ENCODE measurements around the gene LHCGR.

The LHCGR gene

DNA sequence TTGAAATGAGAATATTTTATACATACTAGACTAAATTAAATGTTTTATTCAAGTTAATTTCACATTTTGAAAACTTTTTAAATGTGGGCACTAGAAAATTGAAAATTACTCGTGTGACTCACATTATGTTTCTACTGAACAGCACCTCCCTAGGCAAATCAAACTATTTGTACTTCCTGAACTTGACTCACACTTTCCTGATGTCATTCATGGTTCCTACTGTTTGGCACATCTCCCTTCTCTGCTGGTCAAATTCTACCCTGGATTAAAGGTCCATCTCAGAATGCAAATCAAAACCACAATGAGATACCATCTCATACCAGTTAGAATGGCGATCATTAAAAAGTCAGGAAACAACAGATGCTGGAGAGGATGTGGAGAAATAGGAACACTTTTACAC lies 16.7 kb downstream of the LHCGR start:
- no peak for DNase-seq

DNA sequence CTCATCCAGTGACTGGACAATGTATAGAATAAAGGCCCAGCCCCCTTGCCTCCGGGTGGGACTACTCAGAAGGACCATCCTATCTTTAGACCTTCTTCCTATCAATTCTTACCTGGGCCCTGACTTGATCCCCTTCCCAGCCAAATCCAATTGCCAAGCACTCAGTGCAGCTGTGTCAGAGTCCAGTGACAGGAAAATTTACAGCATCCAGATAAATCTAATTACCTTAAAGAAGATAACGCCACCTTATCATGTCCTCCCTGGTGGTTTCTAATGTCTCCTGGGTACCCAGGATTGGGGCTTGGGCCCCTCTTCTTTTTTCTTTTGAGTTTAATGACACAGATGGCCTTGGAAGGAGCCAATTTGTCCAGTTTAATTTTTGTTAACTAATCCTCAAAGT lies 19.3 kb downstream of the LHCGR start:
- no peak for DNase-seq

DNA sequence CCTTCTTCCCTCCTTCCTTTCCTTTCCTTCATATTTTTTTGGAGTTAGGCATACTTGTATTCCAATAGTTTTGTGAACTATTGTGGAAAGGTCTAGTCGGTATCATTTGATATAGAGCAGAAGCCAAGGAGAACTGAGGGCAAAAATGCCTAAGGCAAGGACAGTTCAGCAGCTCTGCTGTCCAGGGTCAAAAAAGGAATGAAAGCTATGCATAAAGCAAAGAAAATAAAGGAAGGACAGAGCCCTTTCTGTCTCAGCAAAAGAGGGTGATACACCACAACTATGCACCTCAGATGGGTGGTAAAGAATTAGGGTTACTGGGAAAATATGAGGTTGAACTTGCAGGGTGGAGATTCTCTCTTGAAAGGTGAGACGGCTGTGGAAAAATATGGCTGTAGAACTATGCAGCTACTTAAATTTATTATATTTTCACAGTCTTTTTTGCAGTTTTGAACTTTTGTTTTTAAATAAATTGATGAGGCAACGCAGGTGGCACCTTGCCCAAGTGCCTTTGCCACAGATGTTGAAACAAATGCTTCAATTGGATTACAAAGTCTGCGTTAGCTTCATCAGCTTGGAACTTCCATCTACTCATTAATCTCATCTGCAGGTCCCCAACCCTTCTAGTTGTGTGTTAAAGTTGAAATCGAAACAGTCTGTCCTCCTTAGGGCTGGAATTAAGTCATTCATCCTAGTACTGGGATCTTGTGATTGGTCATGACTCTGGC lies 20.8 kb downstream of the LHCGR start:
- DNase-seq: no peak

DNA sequence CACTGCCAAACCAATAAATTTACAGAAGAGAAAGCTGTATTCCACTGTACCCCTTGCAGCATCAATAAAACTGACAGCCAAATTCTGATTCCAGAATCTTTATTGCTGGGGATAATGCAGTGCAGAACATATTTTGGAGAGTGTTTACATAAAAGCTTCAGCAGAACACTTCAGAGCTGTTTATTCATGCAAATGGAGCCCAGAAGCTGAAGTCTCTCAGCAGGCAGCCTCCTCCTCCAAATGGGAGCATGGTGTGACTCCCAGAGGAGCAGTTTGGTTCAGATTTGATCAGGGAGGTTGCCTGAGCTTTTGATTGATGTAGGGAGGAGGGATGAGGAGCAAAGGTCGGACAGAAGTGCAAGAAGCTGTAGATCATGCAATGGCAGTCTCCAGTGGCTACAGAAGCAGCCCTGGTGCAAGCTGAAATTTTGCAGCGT lies 22.4 kb downstream of the LHCGR start:
- DNase-seq: no peak

DNA sequence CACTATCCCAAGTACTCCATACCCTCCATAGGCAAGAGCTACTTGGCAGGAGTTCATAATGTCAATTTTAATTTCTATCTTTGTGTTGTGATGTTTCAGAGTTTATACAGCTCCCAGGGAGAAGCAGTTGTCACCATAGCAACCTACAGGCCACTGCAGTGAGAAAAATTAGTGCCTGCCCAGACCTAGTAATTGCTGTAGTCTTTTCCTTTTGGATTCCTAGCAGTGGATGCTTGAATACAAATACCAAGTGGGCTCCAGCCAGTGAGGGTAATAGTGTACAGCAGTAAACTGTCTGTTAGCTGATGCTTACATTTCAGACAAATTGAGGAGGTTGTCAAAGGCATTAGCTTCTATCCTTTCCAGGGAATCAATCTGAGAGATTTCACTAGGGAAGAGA lies 26.7 kb downstream of the LHCGR start:
- no peak for DNase-seq

DNA sequence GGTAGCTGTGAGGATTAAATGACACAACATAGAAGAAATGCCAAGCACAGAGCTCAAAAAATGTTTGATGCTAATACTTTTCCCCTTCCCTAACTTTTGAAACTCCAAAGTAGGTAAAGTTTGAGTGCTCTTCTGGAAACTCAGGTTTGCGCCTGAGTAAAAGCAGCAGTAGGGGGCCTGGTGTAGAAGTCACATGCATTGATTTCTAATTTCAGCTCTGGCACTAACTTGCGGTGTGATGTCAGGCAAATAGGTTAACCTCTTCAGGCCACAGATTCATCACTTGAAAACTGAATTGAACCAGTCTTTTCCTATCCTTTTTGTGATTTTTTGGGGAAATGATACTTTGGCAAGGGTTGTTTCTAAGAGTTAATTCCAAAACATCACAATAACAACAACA lies 27.2 kb downstream of the LHCGR start:
- no peak for DNase-seq

DNA sequence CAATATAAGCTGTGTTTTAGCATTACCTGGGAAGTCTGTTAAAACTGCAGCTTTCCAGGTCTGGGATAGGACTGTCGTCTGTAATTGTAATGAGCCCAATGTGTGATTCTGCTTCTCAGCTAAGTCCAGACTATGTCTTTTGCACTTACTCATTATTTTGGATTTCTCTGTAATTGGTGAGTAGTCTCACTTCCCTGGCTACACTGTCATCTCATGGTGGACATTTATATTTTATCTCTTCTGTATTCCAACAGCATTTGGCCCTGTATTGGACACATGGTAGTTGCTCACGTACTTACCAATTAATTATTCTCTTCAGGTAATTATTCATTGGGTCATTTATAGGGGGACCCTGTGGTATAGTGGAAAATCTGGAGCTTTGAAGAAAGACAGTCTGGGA lies 28.0 kb downstream of the LHCGR start:
- no peak for DNase-seq

DNA sequence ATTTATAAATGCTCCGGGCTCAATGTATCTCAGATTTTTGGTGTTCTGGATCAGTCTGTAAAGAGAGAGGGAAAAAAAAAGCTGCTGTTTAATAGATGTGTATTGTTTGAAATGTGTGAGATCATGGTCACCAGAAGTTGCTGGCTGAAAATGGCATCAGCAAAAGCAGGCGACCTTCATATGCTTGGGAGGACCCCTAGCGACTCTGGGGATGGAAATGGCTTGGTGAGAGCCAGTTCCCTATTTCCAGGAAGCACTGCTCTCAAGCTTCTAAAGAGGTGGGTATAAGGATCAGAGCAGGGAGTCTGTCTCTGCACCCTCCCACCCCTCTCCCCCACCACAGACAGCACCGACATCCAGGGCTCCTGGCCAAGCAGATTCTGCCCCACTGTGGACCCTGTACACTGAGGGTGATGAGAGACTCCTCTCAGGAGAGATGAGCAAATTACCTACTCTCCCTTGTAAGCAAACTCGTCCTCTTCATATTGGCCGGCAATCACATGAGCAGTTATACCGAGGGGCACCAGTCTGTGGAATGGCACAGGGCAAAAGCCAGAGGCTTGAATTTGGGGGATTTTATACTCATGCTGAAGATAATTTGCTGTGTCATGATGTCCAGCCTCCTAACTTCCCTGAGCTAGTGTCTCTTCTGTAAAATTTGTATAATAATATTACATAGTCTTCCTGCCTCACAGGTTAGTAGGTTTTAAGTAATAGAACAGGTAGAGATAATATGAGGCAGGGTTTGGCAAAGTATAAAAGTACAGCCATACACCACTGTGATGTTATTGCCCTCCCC lies 29.6 kb downstream of the LHCGR start:
- DNase-seq: no peak

DNA sequence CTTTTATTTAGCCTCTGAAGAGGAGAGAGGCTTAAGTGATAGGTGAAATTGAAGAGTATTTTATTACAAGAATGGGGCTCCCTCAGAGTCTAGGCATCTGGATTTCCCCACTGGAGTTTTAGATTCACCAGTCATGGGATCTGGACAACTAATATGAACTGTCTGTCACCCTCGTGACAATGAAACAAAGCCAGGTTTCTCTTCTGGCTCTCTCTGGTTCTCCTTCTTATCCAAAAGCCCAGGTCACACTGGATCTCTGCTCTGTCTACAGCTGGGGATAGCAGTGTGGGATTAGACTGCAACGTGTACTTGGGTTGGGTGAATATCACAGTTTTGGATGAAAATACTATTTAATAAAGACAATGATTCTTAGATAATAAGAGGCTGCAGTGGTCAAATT lies 31.2 kb downstream of the LHCGR start:
- no peak for DNase-seq

DNA sequence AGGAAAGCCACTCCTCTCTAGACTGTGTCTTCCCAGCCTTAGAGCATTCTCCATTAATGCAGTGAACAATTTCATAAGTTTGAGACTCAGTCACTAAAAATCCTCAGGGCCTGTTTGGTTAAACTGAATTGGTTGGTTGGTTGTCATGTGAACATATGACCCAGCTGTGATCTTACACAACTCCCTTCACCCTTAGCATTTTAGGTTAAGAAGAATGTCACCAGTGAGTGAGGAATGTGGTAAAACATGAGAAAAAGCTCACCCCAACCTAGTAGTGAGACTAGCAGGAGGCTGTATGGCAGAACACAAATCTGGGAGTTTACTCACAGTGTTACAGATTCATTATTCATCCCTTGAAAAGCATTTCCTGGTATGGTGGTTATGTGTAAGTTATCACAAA lies 32.4 kb downstream of the LHCGR start:
- no peak for DNase-seq

DNA sequence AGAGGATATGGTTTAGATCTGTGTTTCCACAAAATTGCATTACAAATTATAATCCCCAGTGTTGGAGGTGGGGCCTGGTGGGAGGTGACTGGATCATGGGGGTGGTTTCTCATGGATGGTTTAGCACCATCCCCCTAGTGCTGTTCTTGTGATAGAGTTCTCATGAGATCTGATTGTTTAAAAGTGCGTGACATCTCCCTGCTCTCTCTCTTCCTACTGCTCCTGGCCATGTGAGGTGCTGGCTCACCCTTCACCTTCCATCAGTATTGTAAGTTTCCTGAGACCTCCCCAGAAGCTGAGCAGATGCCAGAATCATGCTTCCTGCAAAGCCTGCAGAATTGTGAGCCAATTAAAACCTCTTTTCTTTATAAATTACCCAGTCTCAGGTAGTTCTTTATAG lies 33.1 kb downstream of the LHCGR start:
- DNase-seq: no peak

DNA sequence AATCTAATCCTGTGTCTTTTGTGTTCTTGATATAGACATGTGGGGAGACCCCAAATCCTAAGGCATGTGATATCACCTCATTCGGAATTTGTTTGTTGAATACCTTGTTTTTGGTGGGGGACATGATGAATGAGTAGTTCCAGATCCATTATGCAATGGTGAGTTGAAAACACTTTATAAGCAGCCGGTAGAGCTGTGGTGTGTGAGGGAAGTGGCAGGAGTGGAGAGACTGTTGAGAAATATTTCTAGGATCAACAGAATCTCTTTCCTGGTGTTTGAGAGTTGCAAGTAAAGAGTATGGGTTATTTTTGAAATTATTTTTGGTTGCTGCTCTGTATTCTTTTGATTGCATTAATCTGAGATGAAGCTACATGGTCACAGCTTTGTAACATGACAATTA lies 34.4 kb downstream of the LHCGR start:
- no peak for DNase-seq

DNA sequence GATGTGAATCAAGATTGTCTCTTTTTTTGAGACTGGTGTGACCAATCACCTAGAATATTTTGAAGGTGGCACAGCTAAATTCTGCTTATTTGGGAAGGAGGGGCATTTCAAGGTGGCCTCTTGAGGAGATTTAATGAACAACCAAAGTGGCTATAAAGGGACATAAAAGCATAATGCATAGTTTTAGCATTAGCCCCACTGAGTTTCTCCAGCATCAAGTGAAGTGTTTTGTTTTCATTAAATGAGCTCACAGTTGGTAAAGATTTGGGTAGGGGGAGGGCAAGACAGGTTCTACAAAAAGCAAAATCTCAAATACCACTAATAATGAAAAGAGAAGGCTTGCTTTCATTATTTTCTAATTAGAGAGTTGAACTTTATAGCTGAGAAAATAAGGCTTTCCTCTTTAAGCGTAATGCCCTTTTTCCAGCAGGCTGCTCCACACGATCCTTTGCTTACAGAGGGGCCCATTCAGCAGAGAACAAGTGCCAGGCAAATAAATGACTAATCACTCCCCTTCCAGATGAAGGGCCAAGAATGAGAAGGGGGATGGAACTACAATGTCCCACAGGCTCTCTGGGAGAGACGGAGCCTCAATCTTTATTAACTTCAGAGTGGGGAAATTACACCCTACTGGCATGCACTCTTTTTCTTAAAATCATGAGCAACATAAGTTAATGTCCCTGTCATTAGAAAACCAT lies 35.9 kb downstream of the LHCGR start:
- no peak for DNase-seq

DNA sequence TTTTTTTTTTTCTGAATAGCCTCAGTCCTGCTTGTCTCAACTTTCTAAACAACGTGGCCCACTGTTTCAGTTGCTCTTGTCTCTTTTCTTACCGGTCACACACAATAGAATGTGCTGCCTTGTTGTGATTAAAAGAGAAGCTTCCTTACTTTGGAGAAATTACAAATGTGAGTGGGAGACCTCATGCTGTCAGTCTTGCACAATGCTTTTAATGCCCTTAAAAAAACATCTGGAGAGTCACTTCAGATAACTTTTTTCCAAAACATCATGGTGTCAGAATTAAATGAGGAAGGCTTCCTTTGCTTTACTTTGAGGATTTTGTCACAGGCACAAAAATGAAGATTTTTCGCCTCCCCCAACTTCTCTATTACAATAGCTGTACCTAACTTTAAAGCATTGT lies 37.7 kb downstream of the LHCGR start:
- DNase-seq: no peak

DNA sequence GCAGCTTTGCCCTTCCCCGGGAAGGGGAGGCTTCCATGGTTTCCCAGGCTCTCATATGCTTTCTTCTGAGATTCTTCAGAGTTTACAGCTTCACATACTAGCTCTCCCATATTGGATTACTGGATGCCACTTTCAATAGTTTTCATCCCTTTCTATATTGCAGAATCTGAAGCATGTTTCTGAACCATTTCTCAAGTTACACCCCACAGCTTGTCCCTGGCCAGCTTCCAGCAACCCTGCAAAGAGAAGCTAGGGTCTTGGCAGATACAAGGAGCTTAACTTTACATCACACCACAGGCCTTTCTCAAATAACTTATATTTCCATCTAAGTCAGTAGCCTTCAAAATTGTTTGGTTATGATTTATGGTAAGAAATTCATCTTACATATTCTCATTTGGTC lies 39.6 kb downstream of the LHCGR start:
- no peak for DNase-seq

DNA sequence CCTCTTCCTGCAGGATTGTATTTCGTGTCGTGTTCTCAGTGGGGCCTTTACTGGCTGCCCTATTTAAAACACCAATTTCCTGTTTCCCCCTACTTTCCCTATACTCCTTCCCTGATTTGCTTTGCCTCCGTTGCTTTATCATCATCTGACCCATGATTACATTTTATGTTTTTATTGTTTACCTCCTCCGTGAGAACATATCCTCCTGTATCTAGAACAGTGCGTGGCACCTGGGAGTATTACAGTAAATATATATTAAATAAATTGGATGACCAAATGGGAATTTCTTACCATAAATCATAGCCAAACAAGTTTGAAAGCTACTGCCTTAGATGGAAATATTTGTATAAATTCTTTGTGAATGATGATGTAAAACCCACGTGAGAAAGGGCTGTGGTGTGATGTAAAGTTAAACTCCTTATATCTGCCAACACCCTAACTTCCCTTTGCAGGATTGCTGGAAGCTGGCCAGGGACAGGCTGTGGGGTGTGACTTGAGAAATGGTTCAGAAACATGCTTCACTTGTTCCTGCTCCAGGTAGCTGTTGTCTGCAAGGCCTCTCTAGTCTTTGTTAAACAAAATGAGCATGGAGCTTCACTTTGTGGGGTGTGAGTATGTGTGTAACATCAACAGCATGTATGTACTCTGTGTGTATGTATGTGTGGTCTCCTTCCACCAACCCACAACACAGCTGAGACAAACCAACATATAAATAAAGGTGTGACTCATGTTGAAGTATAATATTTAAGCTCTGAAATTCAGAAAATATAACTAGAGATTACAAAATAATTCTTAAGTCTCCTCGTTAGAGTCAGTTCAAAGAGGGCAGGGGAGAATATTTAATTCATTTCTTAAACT lies 40.3 kb downstream of the LHCGR start:
- no peak for DNase-seq

DNA sequence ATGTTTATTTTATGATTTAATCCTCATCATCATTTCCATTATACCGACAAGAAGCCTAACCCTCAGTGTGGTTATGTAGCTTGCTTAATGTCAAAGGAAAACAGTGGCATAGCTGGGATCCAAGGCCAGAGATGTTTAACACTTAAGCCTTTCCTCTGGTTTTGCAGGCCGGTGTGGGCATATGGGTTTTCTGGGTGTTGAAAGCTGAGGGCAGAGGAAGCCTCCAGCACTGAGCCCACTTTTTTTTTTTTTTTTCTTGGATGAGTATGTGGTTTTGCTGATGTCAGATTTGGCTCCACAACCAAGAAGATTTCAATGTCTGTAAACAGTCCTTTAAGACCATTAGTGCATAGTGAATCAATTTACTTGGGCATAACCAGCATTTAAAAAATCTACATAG lies 41.3 kb downstream of the LHCGR start:
- no peak for DNase-seq

DNA sequence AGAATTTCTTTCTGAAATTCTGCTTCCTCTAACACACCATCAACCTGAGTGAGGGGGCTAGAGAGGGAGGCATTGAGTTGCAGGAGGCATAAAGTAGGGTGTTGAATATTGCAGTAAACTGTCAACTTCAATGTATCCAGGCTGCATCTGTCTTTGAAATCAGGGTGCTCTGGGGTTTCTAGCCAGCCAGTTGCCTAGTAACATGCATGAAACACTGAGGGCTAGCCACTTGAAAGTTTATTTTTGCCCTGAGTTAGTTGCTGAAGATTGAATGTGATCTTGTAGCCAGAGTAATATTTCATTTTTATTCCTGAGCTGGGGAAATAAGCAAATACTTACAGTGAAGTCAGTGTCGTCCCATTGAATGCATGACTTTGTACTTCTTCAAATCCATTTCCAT lies 41.9 kb downstream of the LHCGR start:
- DNase-seq: no peak

DNA sequence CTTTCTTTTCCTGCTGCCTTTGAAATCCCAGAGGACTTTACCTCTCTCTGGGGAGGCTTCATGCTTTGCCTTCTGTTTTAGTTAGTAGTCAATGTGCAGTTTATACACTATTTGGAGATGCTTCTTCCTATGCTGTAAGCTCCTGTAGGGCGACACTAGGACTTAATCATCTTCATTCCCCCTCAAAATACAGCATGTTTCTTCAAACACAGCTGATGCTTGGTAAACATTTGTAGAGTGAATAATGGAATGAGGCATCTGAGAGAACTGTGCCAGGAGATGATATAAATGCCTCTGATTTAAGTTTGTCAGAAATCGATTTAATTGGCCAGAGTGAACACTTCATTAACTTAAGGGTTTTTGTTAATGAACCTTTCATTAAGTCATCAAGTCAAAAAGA lies 43.4 kb downstream of the LHCGR start:
- no peak for DNase-seq

DNA sequence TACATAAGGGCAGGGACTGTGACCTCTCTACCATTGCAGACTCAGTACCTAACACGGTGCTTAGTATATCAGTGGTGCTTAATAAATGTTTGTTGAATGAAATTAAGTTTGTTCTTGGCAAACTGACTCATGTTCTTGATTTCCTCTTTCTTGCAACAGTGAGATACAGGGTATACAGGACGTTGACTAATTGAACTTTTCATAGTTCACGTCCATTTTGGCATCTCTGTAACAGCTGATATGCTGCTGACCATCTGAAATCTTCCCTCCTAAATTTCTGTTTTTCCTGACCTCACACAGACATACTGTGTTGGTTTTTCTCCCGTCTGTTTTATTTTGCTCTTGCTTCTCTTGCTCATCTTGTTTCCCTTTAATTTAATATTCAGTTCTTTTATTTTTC lies 44.2 kb downstream of the LHCGR start:
- no peak for DNase-seq

DNA sequence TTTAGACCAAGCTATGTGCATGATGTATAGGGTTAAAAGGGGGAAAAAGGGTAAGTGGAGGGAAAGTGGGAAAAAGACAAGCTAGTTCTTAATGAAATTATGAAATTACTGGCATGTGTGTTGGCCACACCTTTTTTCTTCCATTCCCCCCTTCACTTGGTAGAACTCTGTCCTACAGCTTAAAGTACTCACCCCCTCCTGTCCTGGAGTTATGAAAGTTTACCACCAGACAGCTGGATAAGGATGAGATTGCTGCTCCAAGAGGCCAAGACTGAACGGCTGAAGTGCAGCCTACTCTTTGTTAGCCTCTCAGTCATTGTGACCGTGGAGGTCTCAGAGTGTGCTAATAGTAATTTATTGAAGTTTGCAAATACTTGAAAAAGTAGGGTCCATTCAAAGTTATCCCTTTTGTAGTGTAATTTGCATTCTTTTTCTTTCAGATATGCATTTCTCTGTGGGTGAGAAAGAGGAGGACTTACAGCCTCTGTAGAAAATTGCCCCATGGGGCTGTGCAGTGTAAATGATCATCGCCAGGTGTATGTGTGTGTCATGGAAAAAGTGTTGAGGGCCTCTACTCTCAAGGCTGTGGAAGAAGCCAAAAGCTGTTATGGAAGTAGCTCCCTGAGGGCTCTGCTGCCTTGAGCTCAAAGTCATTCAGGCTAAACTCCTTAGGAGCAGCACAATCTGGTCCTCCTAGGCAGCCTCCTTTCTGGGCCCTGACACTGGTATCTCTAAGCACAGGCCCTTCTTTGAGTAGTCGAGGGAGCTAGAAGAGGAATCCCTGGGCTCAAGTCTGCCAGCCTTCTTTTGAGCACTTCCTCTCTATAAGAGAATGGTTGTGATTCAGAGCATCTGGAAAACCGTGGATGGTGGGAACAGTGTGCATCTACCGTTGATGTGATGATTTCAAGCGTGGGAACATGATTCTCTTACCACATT lies 46.2 kb downstream of the LHCGR start:
- DNase-seq: no peak

DNA sequence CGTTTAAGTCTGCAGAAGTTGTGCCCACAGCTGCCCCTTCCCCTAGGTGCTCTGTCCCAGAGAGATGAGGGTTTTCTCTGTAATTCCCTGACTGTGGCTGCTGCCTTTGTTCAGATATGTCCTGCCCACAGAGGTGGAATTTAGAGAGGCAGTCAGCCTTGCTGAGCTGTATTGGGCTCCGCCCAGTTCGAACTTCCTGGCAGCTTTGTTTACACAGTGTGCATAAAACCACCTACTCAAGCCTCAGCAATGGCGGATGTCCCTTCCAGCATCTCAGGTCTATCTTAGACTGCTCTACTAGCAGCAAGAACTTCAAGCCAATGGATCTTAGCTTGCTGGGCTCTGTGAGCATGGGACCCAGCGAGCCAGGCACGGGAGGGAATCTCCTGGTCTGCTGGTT lies 48.1 kb downstream of the LHCGR start:
- DNase-seq: no peak
